CD14-positive monocyte (primary cell): ENCODE measurements around the gene ZNF32. TPM values are rescaled to one million over a fixed set of nuclear protein-coding genes. Genes with fewer than 3 reads are reported as not detected.

ENCODE experiments used
- DNase-seq, 3 donors: peaks; one replicate each; pipeline ENCODE4 v3.0.0-alpha.2; 2011 to 2022
- H2AFZ ChIP-seq: 2 replicates; pipeline ENCODE4 v1.6.0; 2012; ENCODE audit warnings: mild to moderate bottlenecking, low read depth, low read length, inconsistent platforms; ENCODE audit not compliant: insufficient read depth, poor library complexity, severe bottlenecking
- H3K27ac ChIP-seq, 2 donors: 1 replicate in 1 of 2; 2 replicates in 1 of 2; pipeline ENCODE4 v1.5.1; 2012 to 2013; ENCODE audit warnings: low read length in 2 of 2, control low read depth in 1 of 2, inconsistent platforms in 1 of 2, low read depth in 1 of 2, mild to moderate bottlenecking in 1 of 2
- H3K27me3 ChIP-seq, 2 donors: one replicate each; pipeline versions ENCODE4 v1.6.0 to v1.6.1; 2011 to 2013; ENCODE audit warnings: low read length in 2 of 2; ENCODE audit not compliant: control insufficient read depth in 2 of 2, insufficient read depth in 2 of 2
- H3K36me3 ChIP-seq, 2 donors: replicated peaks in 1 of 2; 1 replicate in 1 of 2; 2 replicates in 1 of 2; pipeline versions ENCODE4 v1.5.1 to v1.6.1; 2012 to 2013; ENCODE audit warnings: low read length in 2 of 2, control low read depth in 1 of 2, inconsistent platforms in 1 of 2, mild to moderate bottlenecking in 1 of 2; ENCODE audit not compliant: insufficient read depth in 2 of 2, control insufficient read depth in 1 of 2
- H3K4me1 ChIP-seq, 2 donors: 1 replicate in 1 of 2; 2 replicates in 1 of 2; pipeline versions ENCODE4 v1.5.1 to v1.6.1; 2012 to 2013; ENCODE audit warnings: low read length in 2 of 2, control low read depth in 1 of 2, inconsistent platforms in 1 of 2, mild to moderate bottlenecking in 1 of 2, moderate library complexity in 1 of 2; ENCODE audit not compliant: insufficient read depth in 2 of 2, control insufficient read depth in 1 of 2
- H3K4me2 ChIP-seq: replicated peaks from 2 replicates; pipeline ENCODE3; 2012; ENCODE audit warnings: low read length, moderate library complexity, mild to moderate bottlenecking; ENCODE audit not compliant: poor library complexity, severe bottlenecking; ENCODE audit errors: extremely low read depth
- H3K4me3 ChIP-seq, 3 experiments: fragments of 200-600 bp in 1 of 3; sonication (generic) in 1 of 3; replicated peaks in 1 of 3; 1 replicate in 2 of 3; 2 replicates in 1 of 3; pipeline ENCODE4 v1.5.1; 2011 to 2013; ENCODE audit warnings: low read length in 3 of 3, mild to moderate bottlenecking in 3 of 3, control low read depth in 2 of 3, low read depth in 2 of 3, inconsistent platforms in 1 of 3, moderate library complexity in 1 of 3
- H3K79me2 ChIP-seq: 2 replicates; pipeline ENCODE4 v1.6.0; 2012; ENCODE audit warnings: mild to moderate bottlenecking, control low read depth, inconsistent platforms, low read length, moderate library complexity; ENCODE audit not compliant: insufficient read depth
- H3K9ac ChIP-seq: 2 replicates; pipeline ENCODE4 v1.6.0; 2017; ENCODE audit warnings: low read length, mild to moderate bottlenecking; ENCODE audit not compliant: insufficient read depth, poor library complexity, severe bottlenecking
- H3K9me3 ChIP-seq, 2 donors: replicated peaks in 1 of 2; 1 replicate in 1 of 2; 2 replicates in 1 of 2; pipeline versions ENCODE4 v1.5.1 to v1.6.1; 2012 to 2013; ENCODE audit warnings: low read length in 2 of 2, control low read depth in 1 of 2; ENCODE audit not compliant: control insufficient read depth in 1 of 2, insufficient read depth in 1 of 2
- H4K20me1 ChIP-seq: 2 replicates; pipeline ENCODE4 v1.6.0; 2012; ENCODE audit warnings: mild to moderate bottlenecking, low read length, control low read depth, moderate library complexity; ENCODE audit not compliant: insufficient read depth
- H3K27ac Mint-ChIP-seq, 7 donors: one replicate each; pipeline ENCODE4 v1.8.0; 2020; ENCODE audit warnings: mild to moderate bottlenecking in 7 of 7, mixed read lengths in 7 of 7, moderate library complexity in 6 of 7, inconsistent platforms in 2 of 7
- H3K27me3 Mint-ChIP-seq, 3 donors: one replicate each; pipeline ENCODE4 v1.8.0; 2021 to 2022; ENCODE audit warnings: low read depth in 3 of 3, mild to moderate bottlenecking in 3 of 3, mixed read lengths in 3 of 3, moderate library complexity in 3 of 3, inconsistent platforms in 1 of 3
- H3K36me3 Mint-ChIP-seq, 2 donors: one replicate each; pipeline ENCODE4 v1.8.0; 2020; ENCODE audit warnings: mixed read lengths in 2 of 2, inconsistent platforms in 1 of 2, mild to moderate bottlenecking in 1 of 2
- H3K4me1 Mint-ChIP-seq: one replicate; pipeline ENCODE4 v1.8.0; 2020; ENCODE audit warnings: mild to moderate bottlenecking, mixed read lengths
- H3K4me3 Mint-ChIP-seq, 2 donors: one replicate each; pipeline ENCODE4 v1.8.0; 2020; ENCODE audit warnings: mild to moderate bottlenecking in 2 of 2, mixed read lengths in 2 of 2, moderate library complexity in 1 of 2
- H3K9me3 Mint-ChIP-seq, 7 donors: one replicate each; pipeline ENCODE4 v1.8.0; 2020 to 2022; ENCODE audit warnings: mixed read lengths in 7 of 7, mild to moderate bottlenecking in 6 of 7, moderate library complexity in 6 of 7, inconsistent platforms in 2 of 7
- CTCF ChIP-seq: fragments of 200-600 bp; IDR thresholded peaks from one replicate; pipeline ENCODE4 v1.8.0; 2022; ENCODE audit warnings: antibody characterized with exemption, mild to moderate bottlenecking
- WGBS: methylation state at CpG from one replicate; pipeline ENCODE4 v1.1.5; 2013; ENCODE audit warnings: missing lambda C conversion rate; ENCODE audit not compliant: insufficient coverage; 5-methylcytosine and 5-hydroxymethylcytosine counted together
- intact Hi-C, 2 donors: fragments of 100-400 bp; cut with micrococcal nuclease; formaldehyde crosslinking; loops; one replicate each; pipeline versions ENCODE4 v1.15.0 to v1.15.1; 2023
- polyA plus RNA-seq, 3 donors: library from polyadenylated mRNA; depleted of rRNA in 1 of 3; unstranded in 2 of 3; stranded (reverse) in 1 of 3; fragments of 300-500 nt in 2 of 3; fragments of >200 nt in 1 of 3; fragmentation: Illumina TruSeq in 2 of 3; gene quantifications; 1 replicate in 2 of 3; 2 replicates in 1 of 3; pipeline ENCODE4 v1.2.3, GENCODE V29; 2012 to 2021

ZNF32 gene
- polyA plus RNA-seq, 3 donors: 16.7 to 33.6 (median 33.0) TPM

GRCh38 chr10:43648095-43648397, 635 bp downstream of the ZNF32 start:
- DNase-seq: no peak
- intact Hi-C loops: loop anchor here (10.0 kb wide), 1 partner anchor 1093 kb away; no protein-coding TSS in a partner anchor
- no peaks in the 10 kb centered on the region for H3K27me3 ChIP-seq
- H3K9ac ChIP-seq: peak overlapping the region; percentile 86
- no peak for TF ChIP-seq CTCF
- Mint-ChIP-seq H3K4me1 (peaks cover 14% of the 10 kb centered on the region), H3K27me3 (peaks cover 5 to 12% (median 5%) of the 10 kb centered on the region in 3 donors), H3K9me3 (peaks cover 22 to 44% (median 38%) of the 10 kb centered on the region in 7 donors), H3K36me3 (peaks cover 31 to 34% of the 10 kb centered on the region in 2 donors), H3K27ac (peak overlapping the region in 1 of 7 donors; percentile 49), H3K4me3 (peak overlapping the region; percentile 93 to 96)
- H3K36me3 ChIP-seq: peaks cover 20 to 32% of the 10 kb centered on the region in 2 donors
- no peaks in the 10 kb centered on the region for H3K79me2 ChIP-seq
- peak overlapping the region in 1 of 2 donors; percentile 64 for H3K27ac ChIP-seq
- H4K20me1 ChIP-seq: no peaks in the 10 kb centered on the region
- peaks cover 18 to 38% of the 10 kb centered on the region in 2 donors for H3K9me3 ChIP-seq
- H3K4me3 ChIP-seq: peak overlapping the region; percentile 62 to 88 (median 83)
- 15% methylated on average over 6 of the region's 9 CpGs for WGBS
- H3K4me2 ChIP-seq: peak overlapping the region; percentile 79
- H3K4me1 ChIP-seq: peaks cover 10 to 17% of the 10 kb centered on the region in 2 donors
- H2AFZ ChIP-seq: peak overlapping the region; percentile 96

GRCh38 chr10:43647576-43647975, 1.1 kb downstream of the ZNF32 start:
- no CpG with 5 or more reads among the region's 6 CpGs for WGBS
- peak overlapping the region; percentile 79 for H3K4me2 ChIP-seq
- H3K4me3 ChIP-seq: peak overlapping the region in 1 of 3 experiments; percentile 83
- H3K79me2 ChIP-seq: no peaks in the 10 kb centered on the region
- H3K9ac ChIP-seq: no peak overlapping the region
- peaks cover 5 to 10% (median 5%) of the 10 kb centered on the region in 3 donors for H3K27me3 Mint-ChIP-seq
- peaks cover 23 to 49% (median 42%) of the 10 kb centered on the region in 7 donors for H3K9me3 Mint-ChIP-seq
- intact Hi-C loops: loop anchor here (10.0 kb wide), 1 partner anchor 1093 kb away; no protein-coding TSS in a partner anchor
- peaks cover 20 to 32% of the 10 kb centered on the region in 2 donors for H3K36me3 ChIP-seq
- H2AFZ ChIP-seq: peak overlapping the region; percentile 96
- H3K36me3 Mint-ChIP-seq: peaks cover 31 to 36% of the 10 kb centered on the region in 2 donors
- no peak for DNase-seq
- H3K27ac Mint-ChIP-seq: no peak overlapping the region
- H3K4me1 Mint-ChIP-seq: peaks cover 14% of the 10 kb centered on the region
- no peak for TF ChIP-seq CTCF
- peaks cover 10 to 17% of the 10 kb centered on the region in 2 donors for H3K4me1 ChIP-seq
- no peaks in the 10 kb centered on the region for H3K27me3 ChIP-seq
- peak overlapping the region; percentile 93 to 96 for H3K4me3 Mint-ChIP-seq
- H3K9me3 ChIP-seq: peaks cover 18 to 43% of the 10 kb centered on the region in 2 donors
- no peaks in the 10 kb centered on the region for H4K20me1 ChIP-seq
- H3K27ac ChIP-seq: no peak overlapping the region
